Small intestine (tissue), 7 donors: Measurements from ENCODE around the gene TXLNB. TPM values are rescaled to one million over a fixed set of nuclear protein-coding genes. Genes with fewer than 3 reads are reported as not detected.
A peak's percentile ranks its signal among the peaks of the same experiment; 100 is the strongest.
"Not testable (repeated sequence)": the region's sequence is repeated elsewhere in the genome, so short reads cannot be mapped to it uniquely, and the experiment has no call there.

Source experiments
- DNase-seq, 2 donors: peaks; one replicate each; pipeline versions ENCODE4 v3.0.0 to v3.0.0-alpha.2; 2013
- FAIRE-seq: peaks from 2 replicates; lab custom pipeline; 2012; peaks lifted over from hg19 to GRCh38; lab: Jason Lieb, UNC
- H3K27ac ChIP-seq, 3 donors: one replicate each; pipeline ENCODE4 v1.5.1; 2013; ENCODE audit warnings: low read length in 2 of 3, mild to moderate bottlenecking in 2 of 3, control low read depth in 1 of 3, inconsistent platforms in 1 of 3, low read depth in 1 of 3, moderate library complexity in 1 of 3
- H3K27me3 ChIP-seq, 3 donors: one replicate each; pipeline ENCODE4 v1.6.1; 2013; ENCODE audit warnings: low read length in 3 of 3, inconsistent platforms in 1 of 3; ENCODE audit not compliant: control insufficient read depth in 3 of 3, insufficient read depth in 3 of 3
- H3K36me3 ChIP-seq, 3 donors: one replicate each; pipeline ENCODE4 v1.6.1; 2013; ENCODE audit warnings: low read length in 3 of 3, inconsistent platforms in 1 of 3, low read depth in 1 of 3, mild to moderate bottlenecking in 1 of 3, moderate library complexity in 1 of 3; ENCODE audit not compliant: control insufficient read depth in 3 of 3, insufficient read depth in 2 of 3
- H3K4me1 ChIP-seq, 3 donors: one replicate each; pipeline ENCODE4 v1.6.1; 2013; ENCODE audit warnings: low read length in 2 of 3, inconsistent platforms in 1 of 3, low read depth in 1 of 3, mild to moderate bottlenecking in 1 of 3, moderate library complexity in 1 of 3; ENCODE audit not compliant: control insufficient read depth in 3 of 3, insufficient read depth in 2 of 3
- H3K4me3 ChIP-seq, 3 donors: one replicate each; pipeline ENCODE4 v1.5.1; 2013; ENCODE audit warnings: low read length in 3 of 3, control low read depth in 1 of 3, inconsistent platforms in 1 of 3, low read depth in 1 of 3, mild to moderate bottlenecking in 1 of 3, moderate library complexity in 1 of 3
- H3K9me3 ChIP-seq, 2 donors: one replicate each; pipeline ENCODE4 v1.6.1; 2013; ENCODE audit warnings: low read depth in 1 of 2, low read length in 1 of 2; ENCODE audit not compliant: control insufficient read depth in 2 of 2, insufficient read depth in 1 of 2
- WGBS, 3 donors: extraction: QIAGEN DNeasy Blood & Tissue Kit; methylation state at CpG; one replicate each; pipeline ENCODE4 v1.1.7; 2013; 5-methylcytosine and 5-hydroxymethylcytosine counted together
- polyA plus RNA-seq, 4 donors: library from polyadenylated mRNA; stranded (reverse) in 3 of 4; unstranded in 1 of 4; fragments of 200-250 nt in 3 of 4; fragments of 120-200 nt in 1 of 4; gene quantifications; one replicate each; pipeline versions ENCODE4 v1.2.1 to v1.2.3, GENCODE V29; 2013
- donor health status: healthy with polysubstance abuse.
- donor health status: control.
- donor health status: control.
- donor health status: Bipolar disorder and iron deficiency.
- donor health status: healthy.

TXLNB gene
- polyA plus RNA-seq, 4 donors, result 0.27 to 1.0 (median 0.54) TPM; not detected in 1

- Histone ChIP-seq H3K4me1 (peaks cover 0 to 7% (median 4%) of the 10 kb centered on the region in 3 donors), H3K36me3 (no peaks in the 10 kb centered on the region), H3K4me3 (no peak overlapping the region), H3K27ac (peak overlapping the region; percentile 71 to 97 (median 76)), H3K27me3 (no peaks in the 10 kb centered on the region), H3K9me3 (peaks cover 0 to 5% of the 10 kb centered on the region in 2 donors)
- WGBS, 3 donors, result 35 to 65% (median 51%) methylated on average over 5 of the region's 5 CpGs
- FAIRE-seq, result no peak
- DNase-seq, result peak; percentile 24 to 69
These were observed 949 bp downstream of the TXLNB start for GRCh38 chr6:139290787-139291311.

- FAIRE-seq (no peak), DNase-seq (no peak)
- no peaks in the 10 kb centered on the region for H3K36me3 ChIP-seq
- no peak overlapping the region for H3K4me3 ChIP-seq
- peaks cover 0 to 5% of the 10 kb centered on the region in 2 donors for H3K9me3 ChIP-seq
- no peaks in the 10 kb centered on the region for H3K27me3 ChIP-seq
- WGBS, 3 donors, result 75 to 85% (median 82%) methylated on average over 10 of the region's 10 CpGs
- H3K4me1 ChIP-seq, result peaks cover 0 to 7% (median 4%) of the 10 kb centered on the region in 3 donors
- H3K27ac ChIP-seq, result no peak overlapping the region
These were observed 2.6 kb downstream of the TXLNB start for GRCh38 chr6:139289233-139289632.

- no peak for DNase-seq
- 89 to 96% (median 91%) methylated on average over 8 of the region's 8 CpGs for WGBS, 3 donors
- no peaks in the 10 kb centered on the region for H3K36me3 ChIP-seq
- no peaks in the 10 kb centered on the region for H3K27me3 ChIP-seq
- H3K27ac ChIP-seq, result no peak overlapping the region
- peaks cover 0 to 7% (median 4%) of the 10 kb centered on the region in 3 donors for H3K4me1 ChIP-seq
- no peak for FAIRE-seq
- no peak overlapping the region for H3K4me3 ChIP-seq
- peaks cover 0 to 5% of the 10 kb centered on the region in 2 donors for H3K9me3 ChIP-seq
These were observed 3.2 kb downstream of the TXLNB start for GRCh38 chr6:139288496-139289040.

- no peaks in the 10 kb centered on the region for H3K36me3 ChIP-seq
- H3K4me3 ChIP-seq, result no peak overlapping the region
- FAIRE-seq (no peak), DNase-seq (no peak)
- H3K27ac ChIP-seq, result no peak overlapping the region
- H3K27me3 ChIP-seq, result no peaks in the 10 kb centered on the region
- peaks cover 0 to 7% (median 4%) of the 10 kb centered on the region in 3 donors for H3K4me1 ChIP-seq
- H3K9me3 ChIP-seq, result peaks cover 0 to 5% of the 10 kb centered on the region in 2 donors
- 96 to 98% (median 96%) methylated on average over 2 of the region's 2 CpGs for WGBS, 3 donors
These were observed 3.9 kb downstream of the TXLNB start for GRCh38 chr6:139287868-139288267.

GRCh38 chr6:139286438-139286837 is 5.4 kb downstream of the TXLNB start:
- 91 to 96% (median 94%) methylated on average over 10 of the region's 10 CpGs for WGBS, 3 donors
- not testable (repeated sequence) for FAIRE-seq, H3K9me3 ChIP-seq, H3K4me3 ChIP-seq, DNase-seq, H3K36me3 ChIP-seq, H3K4me1 ChIP-seq, H3K27me3 ChIP-seq, H3K27ac ChIP-seq

GRCh38 chr6:139285590-139285989 is 6.2 kb downstream of the TXLNB start:
- H3K4me1 ChIP-seq, result peaks cover 0 to 2% (median 0%) of the 10 kb centered on the region in 3 donors
- no peaks in the 10 kb centered on the region for H3K27me3 ChIP-seq
- DNase-seq, result no peak
- peaks cover 0 to 5% of the 10 kb centered on the region in 2 donors for H3K9me3 ChIP-seq
- no peak overlapping the region for H3K4me3 ChIP-seq
- WGBS, 3 donors, result 72 to 83% (median 74%) methylated on average over 6 of the region's 6 CpGs
- no peak overlapping the region for H3K27ac ChIP-seq
- FAIRE-seq, result no peak
- H3K36me3 ChIP-seq, result no peaks in the 10 kb centered on the region

GRCh38 chr6:139284789-139285188 is 7.0 kb downstream of the TXLNB start:
- no peak overlapping the region for H3K27ac ChIP-seq
- H3K4me1 ChIP-seq, result no peaks in the 10 kb centered on the region
- H3K27me3 ChIP-seq, result no peaks in the 10 kb centered on the region
- no peak overlapping the region for H3K4me3 ChIP-seq
- DNase-seq (no peak), FAIRE-seq (no peak)
- no peaks in the 10 kb centered on the region for H3K36me3 ChIP-seq
- WGBS, 3 donors, result 75 to 97% (median 87%) methylated on average over 3 of the region's 3 CpGs
- H3K9me3 ChIP-seq, result peaks cover 0 to 5% of the 10 kb centered on the region in 2 donors

GRCh38 chr6:139282684-139283083 is 9.1 kb downstream of the TXLNB start:
- no peaks in the 10 kb centered on the region for H3K4me1 ChIP-seq
- FAIRE-seq (no peak), DNase-seq (no peak)
- H3K9me3 ChIP-seq, result no peaks in the 10 kb centered on the region
- H3K36me3 ChIP-seq, result no peaks in the 10 kb centered on the region
- H3K27me3 ChIP-seq, result no peaks in the 10 kb centered on the region
- H3K27ac ChIP-seq, result no peak overlapping the region
- WGBS, 3 donors, result 76 to 92% (median 82%) methylated on average over 3 of the region's 3 CpGs
- H3K4me3 ChIP-seq, result no peak overlapping the region
